GM18868 (cell line): Measurements from ENCODE around the gene HBD.
"Not testable (repeated sequence)": the region's sequence is repeated elsewhere in the genome, so short reads cannot be mapped to it uniquely, and the experiment has no call there.

Experiments used
- ATAC-seq: cut with Tn5 transposase; IDR thresholded peaks from one replicate; pipeline ENCODE4 v1.9.1; 2021; ENCODE audit warnings: mild to moderate bottlenecking, moderate library complexity; ENCODE audit not compliant: unreplicated experiment

Gene HBD

DNA sequence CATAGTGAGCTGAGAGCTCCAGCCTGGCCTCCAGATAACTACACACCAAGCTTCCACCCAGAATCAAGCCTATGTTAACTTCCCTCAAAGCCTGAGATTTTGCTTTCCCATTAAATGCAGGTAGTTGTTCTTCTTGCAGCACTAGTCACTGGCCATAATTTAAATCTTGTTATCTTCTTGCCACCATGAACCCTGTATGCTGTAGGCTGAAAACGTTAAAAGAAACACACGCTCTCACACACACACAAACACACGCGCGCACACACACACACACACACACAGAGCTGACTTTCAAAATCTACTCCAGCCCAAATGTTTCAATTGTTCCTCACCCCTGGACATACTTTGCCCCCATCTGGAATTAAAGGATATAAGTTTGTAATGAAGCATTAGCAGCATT lies 19.2 kb upstream of the HBD start:
- ATAC-seq = not testable (repeated sequence)

DNA sequence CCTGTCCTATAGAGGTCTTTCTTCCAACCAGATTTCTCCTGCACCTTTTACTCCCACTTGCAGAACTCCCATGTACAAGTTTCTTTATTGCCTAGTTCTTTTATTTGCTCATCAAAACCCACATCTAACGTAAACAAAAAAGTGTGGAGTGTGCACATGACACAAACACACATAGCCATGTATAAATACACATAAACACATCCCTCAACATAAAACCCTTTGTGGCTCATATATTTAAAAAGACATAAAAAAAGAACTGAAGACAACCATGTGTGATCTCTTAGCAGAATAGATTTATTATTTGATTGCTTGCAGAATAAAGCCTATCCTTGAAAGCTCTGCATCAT lies 18.6 kb upstream of the HBD start:
- no peak for ATAC-seq

DNA sequence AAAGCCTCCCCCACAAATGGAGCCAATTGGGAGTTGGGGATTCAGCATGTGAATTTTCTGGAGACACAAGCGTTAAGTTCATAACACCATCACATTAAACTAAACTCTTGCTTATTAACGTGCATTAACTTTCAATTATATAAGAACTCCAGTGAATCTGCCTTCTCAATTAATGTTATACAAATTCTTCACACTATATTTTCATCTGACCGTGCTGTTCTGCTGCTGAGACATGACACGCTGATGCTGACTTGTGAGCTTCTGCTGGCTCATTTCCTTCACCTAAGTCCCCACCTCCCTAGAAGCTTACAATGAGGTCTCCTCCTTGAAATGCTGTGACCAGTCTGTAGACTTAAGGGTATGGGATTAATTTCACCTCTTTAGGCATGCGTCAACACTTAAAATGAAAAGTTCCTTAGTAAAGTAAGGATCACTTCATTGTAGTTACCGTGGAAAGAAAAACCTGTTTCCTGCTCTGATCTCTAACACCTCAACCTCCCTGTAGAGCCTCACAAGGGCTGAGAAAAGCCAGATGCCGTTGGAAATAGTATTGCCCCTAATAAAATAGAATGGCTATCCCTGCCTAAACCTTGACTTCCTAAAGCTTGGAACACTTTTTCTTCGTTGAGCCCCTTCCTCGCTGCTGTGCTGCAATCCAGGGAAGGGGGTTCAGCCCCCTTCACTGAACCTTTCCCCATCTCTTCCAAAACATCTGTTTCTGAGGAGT lies 18.1 kb upstream of the HBD start:
- ATAC-seq = no peak

DNA sequence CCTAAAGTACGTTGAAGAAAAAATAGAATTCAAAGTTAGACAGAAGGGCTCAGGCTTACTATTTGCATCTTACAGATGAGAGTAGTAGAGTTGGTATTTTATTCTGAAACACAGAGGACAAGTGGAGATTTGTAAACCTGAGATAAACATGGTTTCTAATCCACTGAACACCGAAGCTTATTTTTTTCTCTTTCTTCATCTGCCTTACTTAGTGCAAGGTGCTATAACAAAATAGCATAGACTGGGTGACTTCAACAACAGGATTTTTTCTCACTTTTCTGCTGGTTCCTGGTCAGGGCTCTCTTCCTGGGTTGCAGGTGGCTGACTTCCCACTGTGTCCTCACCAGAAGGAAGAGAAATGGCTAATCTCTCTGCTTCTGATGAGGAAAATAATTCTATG lies 17.5 kb upstream of the HBD start:
- no peak for ATAC-seq

DNA sequence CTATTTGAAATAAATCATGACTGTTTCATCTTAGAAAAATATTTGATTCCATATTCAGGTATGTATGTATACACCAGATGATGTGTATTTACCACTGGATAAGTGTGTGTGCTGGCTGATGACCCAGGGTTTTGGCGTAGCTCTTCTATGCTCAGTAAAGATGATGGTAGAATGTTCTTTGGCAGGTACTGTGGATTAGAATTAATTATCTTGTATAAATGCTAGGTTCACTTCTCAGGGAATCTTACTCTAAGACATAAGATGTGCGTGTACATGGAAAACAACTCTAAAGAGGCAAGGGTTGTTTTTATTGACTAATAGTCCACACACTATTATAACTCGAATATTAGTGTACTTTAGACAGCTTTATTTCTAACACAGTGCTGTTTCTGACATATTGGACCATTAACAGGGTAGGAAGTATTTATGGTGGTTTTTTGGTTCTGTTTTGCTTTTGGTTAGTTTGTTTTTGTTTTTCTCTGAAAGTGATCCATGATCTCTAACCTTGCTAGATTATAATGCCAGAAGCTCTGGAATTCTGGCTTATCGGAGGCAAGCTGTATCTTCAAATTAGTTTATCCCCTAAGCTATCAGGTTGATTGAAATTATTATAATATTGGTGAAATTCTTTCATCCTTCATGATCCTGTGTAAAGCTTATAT lies 16.4 kb upstream of the HBD start:
- no peak for ATAC-seq

GRCh38 chr11:5249807-5250396 lies 15.6 kb upstream of the HBD start, which contains the start of gene HBG1:
HBG1 (minus strand) TSS chr11:5249857; CDS start chr11:5249804, 53 bp downstream.
- not testable (repeated sequence) for ATAC-seq

DNA sequence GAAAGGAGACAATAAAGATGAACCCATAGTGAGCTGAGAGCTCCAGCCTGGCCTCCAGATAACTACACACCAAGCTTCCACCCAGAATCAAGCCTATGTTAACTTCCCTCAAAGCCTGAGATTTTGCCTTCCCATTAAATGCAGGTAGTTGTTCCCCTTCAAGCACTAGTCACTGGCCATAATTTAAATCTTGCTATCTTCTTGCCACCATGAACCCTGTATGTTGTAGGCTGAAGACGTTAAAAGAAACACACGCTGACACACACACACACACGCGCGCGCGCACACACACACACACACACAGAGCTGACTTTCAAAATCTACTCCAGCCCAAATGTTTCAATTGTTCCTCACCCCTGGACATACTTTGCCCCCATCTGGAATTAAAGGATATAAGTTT lies 14.2 kb upstream of the HBD start:
- not testable (repeated sequence) for ATAC-seq

- no peak for ATAC-seq
These were observed 13.3 kb upstream of the HBD start for GRCh38 chr11:5247472-5248192.

DNA sequence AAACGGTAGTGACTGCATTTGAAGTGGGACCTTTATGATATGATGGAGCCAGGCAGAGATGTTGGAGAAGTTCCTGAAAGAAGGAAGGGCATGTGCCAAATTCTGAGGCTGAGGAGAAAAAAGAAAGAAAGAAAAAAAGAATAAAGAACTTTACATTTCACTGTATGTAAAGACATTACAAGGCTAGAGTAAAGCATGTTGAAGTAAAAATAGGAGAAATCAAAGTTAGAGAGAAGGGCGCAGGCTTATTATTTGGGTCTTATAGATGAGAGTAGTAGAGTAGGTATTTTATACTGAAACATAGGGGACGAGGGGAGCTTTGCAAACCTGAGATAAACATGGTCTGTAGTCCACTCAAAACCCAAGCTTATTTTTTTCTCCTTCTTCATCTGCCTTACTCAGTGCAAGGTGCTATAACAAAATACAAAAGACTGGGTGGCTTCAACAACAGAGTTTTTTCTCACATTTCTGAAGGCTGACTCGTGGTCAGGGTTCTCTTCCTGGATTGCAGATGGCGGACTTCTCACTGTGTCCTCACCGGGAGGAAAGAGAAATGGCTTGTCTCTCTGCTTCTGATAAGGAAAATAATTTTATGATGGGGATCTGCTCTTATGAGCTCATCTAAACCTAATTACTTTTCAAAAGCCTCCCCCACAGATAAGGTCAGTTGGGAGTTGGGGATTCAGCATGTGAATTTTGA lies 12.6 kb upstream of the HBD start:
- no peak for ATAC-seq

GRCh38 chr11:5245155-5245554 lies 10.9 kb upstream of the HBD start:
- no peak for ATAC-seq

DNA sequence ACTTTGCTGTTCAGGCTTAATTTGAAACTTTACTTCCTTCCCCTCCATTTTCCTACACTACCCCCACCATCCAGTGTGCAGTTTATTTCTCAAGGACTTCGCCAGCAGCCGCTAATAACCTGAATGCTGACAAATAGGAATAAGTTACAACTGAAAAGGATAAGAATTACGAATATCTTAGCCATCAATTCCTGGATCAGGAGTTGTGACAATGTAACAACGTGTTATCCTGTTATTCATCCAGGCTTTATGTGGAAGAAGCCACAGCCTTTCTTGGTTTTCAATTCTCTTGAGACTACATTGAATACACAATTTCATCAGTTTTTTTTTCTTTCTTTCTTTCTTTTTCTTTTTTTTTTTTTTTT lies 9.5 kb upstream of the HBD start:
- no peak for ATAC-seq

GRCh38 chr11:5242933-5243815 lies 8.9 kb upstream of the HBD start:
- peak; percentile 74 for ATAC-seq

DNA sequence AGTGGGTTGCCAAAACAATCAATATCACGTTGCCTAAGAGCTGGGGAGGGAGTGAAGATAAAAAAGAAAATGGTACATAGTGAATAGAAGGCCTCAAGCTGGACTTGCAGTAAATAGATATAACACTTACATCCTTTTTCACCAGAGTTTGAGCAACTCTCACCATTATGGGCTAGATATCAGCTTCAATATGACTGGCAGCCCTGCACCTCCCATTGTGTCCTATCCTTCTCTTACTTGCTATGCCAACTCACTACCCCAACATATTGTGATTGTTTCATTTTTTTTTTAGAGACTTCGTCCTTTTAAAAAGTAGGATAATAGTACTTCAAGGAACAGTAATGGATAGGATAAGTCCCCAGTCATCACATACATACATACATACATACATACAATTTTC lies 7.9 kb upstream of the HBD start:
- ATAC-seq = no peak

- ATAC-seq = no peak
These were observed 7.2 kb upstream of the HBD start for GRCh38 chr11:5241458-5241857.

DNA sequence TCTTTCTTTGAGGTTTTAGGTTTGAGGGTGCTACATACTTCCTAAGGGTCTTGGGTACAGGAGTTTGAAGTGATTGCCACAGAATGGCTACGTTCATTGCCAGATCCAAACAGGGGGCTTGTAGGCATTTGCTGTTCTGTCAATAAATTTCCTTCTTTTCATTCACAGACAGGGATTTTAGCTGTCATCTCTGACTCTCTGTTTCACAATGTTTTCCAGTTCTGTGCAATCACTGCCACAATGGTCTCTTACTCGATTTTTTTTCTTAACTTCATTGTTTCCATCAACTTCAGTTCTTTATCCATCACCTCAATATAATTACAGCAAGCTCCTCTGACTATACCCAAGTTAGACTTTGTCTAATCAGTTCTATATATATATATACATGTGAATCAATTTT lies 6.2 kb upstream of the HBD start:
- ATAC-seq = no peak

DNA sequence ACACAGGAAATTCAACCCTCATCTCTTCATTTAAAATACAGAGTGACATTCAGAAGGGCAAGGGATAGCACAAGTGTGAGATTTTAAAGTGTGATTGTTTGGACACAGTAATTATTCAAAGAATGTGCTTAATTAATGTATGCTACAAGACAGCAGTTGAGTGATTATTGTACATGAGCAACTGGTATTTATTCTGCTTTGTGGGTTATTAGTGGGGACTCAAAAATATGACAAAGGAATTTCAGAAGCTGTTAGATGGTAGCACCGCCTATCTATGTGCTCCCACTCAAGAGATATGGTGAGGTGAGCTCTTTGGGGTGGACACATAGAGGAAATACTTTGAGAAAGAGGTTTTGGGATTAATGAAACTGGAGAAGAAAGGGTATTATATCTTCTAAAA lies 5.8 kb upstream of the HBD start:
- ATAC-seq = no peak

DNA sequence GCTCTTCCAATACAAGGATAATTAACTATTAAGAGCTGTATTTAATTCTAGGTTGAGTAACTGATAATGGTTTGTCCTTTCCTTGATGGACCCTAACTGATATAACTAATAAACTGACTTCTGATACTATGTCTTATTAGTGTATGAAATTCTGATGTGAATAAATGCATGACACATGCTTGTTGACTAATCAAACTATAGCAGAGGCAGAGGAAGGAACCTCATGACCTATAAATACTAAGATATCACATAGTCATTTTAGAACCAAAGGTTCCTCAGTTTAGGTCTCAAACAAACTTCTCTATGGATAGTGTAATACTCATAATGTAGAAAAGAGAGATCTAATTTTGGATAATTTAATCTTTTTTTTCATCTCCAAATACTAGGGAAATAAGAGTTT lies 4.8 kb upstream of the HBD start:
- ATAC-seq = no peak

DNA sequence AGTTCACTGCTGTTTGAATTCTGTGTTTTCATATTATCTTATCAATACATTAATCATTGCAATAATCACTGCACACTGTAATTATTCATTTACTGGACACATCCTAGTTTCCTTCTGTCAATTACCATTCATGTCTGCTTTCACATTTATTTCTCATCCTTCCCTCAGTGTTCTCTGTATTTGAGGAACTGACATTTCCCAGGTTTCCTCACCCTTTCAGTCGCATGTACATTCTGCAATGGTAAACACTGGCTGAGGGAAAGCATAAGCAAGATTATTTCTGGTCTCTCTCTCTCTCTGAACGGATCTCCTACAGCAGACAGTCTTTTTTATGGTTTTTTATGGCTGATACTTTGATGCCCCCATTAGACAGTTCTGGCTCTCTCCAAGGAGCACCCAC lies 4.2 kb upstream of the HBD start:
- ATAC-seq = no peak

DNA sequence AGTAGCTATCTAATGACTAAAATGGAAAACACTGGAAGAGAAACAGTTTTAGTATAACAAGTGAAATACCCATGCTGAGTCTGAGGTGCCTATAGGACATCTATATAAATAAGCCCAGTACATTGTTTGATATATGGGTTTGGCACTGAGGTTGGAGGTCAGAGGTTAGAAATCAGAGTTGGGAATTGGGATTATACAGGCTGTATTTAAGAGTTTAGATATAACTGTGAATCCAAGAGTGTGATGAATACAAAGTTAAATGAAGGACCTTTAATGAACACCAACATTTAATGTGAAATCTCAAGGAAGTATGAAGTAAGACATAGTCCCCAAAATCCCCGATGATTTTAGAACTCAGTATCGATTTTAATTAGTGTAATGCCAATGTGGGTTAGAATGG lies 3.1 kb upstream of the HBD start:
- no peak for ATAC-seq

- no peak for ATAC-seq
These were observed 1.2 kb upstream of the HBD start for GRCh38 chr11:5235364-5236095.
